ENCODE results near the gene TMEM59.

The TMEM59 gene

DNA sequence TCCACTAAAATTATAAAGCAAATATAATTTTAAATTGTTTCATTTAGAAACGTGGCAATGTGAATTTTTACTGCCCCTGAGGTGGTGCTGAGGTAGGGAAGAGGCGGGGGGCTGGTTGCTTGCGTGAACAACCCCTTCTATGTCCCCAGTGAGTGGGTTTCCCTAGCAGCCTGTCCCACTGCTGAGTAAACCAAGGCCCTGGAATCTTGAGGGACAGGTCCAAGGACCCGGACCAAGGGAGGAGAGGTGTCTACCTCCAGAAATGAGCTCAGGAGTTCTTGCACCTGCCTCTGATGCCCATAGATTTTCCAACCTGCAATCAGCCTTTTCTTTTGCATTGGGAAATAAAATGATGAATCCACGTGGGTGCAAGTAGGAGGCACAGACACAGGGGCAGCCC, 34.4 kb downstream of the TMEM59 start (continued):
- TF ChIP-seq, protein P1, sequence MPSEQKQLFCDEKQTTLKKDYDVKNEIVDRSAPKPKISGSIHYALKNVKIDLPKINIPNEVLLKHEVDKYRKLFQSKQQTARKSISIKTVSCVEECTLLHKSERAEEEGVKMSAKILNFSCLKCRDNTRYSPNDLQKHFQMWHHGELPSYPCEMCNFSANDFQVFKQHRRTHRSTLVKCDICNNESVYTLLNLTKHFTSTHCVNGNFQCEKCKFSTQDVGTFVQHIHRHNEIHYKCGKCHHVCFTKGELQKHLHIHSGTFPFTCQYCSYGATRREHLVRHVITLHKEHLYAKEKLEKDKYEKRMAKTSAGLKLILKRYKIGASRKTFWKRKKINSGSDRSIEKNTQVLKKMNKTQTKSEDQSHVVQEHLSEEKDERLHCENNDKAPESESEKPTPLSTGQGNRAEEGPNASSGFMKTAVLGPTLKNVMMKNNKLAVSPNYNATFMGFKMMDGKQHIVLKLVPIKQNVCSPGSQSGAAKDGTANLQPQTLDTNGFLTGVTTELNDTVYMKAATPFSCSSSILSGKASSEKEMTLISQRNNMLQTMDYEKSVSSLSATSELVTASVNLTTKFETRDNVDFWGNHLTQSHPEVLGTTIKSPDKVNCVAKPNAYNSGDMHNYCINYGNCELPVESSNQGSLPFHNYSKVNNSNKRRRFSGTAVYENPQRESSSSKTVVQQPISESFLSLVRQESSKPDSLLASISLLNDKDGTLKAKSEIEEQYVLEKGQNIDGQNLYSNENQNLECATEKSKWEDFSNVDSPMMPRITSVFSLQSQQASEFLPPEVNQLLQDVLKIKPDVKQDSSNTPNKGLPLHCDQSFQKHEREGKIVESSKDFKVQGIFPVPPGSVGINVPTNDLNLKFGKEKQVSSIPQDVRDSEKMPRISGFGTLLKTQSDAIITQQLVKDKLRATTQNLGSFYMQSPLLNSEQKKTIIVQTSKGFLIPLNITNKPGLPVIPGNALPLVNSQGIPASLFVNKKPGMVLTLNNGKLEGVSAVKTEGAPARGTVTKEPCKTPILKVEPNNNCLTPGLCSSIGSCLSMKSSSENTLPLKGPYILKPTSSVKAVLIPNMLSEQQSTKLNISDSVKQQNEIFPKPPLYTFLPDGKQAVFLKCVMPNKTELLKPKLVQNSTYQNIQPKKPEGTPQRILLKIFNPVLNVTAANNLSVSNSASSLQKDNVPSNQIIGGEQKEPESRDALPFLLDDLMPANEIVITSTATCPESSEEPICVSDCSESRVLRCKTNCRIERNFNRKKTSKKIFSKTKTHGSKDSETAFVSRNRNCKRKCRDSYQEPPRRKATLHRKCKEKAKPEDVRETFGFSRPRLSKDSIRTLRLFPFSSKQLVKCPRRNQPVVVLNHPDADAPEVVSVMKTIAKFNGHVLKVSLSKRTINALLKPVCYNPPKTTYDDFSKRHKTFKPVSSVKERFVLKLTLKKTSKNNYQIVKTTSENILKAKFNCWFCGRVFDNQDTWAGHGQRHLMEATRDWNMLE (tag by site-specific recombination; conservative IDR thresholded peaks at IDR 0.05; ENCODE audit: low read depth) = no peak
- no peak for TF ChIP-seq ZNF266 (tag by site-specific recombination; IDR thresholded peaks at IDR 0.05; ENCODE audit: low read depth)
- no peak for TF ChIP-seq ZNF274 (IDR thresholded peaks at IDR 0.05; ENCODE audit: low read length)
- TF ChIP-seq ZNF274 (tag by site-specific recombination; IDR thresholded peaks at IDR 0.05; ENCODE audit: borderline replicate concordance) = no peak
- no peak for TF ChIP-seq ZNF600 (tag by site-specific recombination; IDR thresholded peaks at IDR 0.05)
- TF ChIP-seq ZNF558 (tag by site-specific recombination; IDR thresholded peaks at IDR 0.05) = no peak

- Histone ChIP-seq H3K4me3 (ENCODE audit: low read depth, low read length) (no peak within 1 kb of the TSS), H3K27ac (ENCODE audit: extremely low read depth, low read depth, low read length) (no peak within 1 kb of the TSS), H3K4me1 (ENCODE audit: control insufficient read depth, insufficient read depth, low read length) (peaks cover 5% of the 10 kb centered on the region), H3K9me3 (ENCODE audit: control insufficient read depth, insufficient read depth, low read depth, low read length) (no peaks in the 10 kb centered on the region), H3K36me3 (ENCODE audit: control insufficient read depth in 2 of 2, insufficient read depth in 1 of 2, low read length in 2 of 2) (no peaks in the 10 kb centered on the region)
- ChIA-PET POLR2A (interaction anchor here (1.0 kb wide), 1 partner anchor 9 kb away, joined by 3 read pairs; no protein-coding TSS in a partner anchor), CTCF (interaction anchor here (0.6 kb wide), 1 partner anchor 145 kb away, joined by 3 read pairs; no protein-coding TSS in a partner anchor)
- TF ChIP-seq, protein P2, sequence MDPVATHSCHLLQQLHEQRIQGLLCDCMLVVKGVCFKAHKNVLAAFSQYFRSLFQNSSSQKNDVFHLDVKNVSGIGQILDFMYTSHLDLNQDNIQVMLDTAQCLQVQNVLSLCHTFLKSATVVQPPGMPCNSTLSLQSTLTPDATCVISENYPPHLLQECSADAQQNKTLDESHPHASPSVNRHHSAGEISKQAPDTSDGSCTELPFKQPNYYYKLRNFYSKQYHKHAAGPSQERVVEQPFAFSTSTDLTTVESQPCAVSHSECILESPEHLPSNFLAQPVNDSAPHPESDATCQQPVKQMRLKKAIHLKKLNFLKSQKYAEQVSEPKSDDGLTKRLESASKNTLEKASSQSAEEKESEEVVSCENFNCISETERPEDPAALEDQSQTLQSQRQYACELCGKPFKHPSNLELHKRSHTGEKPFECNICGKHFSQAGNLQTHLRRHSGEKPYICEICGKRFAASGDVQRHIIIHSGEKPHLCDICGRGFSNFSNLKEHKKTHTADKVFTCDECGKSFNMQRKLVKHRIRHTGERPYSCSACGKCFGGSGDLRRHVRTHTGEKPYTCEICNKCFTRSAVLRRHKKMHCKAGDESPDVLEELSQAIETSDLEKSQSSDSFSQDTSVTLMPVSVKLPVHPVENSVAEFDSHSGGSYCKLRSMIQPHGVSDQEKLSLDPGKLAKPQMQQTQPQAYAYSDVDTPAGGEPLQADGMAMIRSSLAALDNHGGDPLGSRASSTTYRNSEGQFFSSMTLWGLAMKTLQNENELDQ (tag by site-specific recombination; IDR thresholded peaks at IDR 0.05; ENCODE audit: low read depth) = no peak
- TF ChIP-seq SP3 (tag by site-specific recombination; IDR thresholded peaks at IDR 0.05) = peak; percentile 40
- TF ChIP-seq SP2 (tag by site-specific recombination; IDR thresholded peaks at IDR 0.05) = peak; percentile 28; the same call in 1 of the 2 replicates
- peak; percentile 41; the same call in 1 of the 2 replicates for TF ChIP-seq KLF1 (tag by site-specific recombination; IDR thresholded peaks at IDR 0.05)
- TF ChIP-seq PRDM1 (tag by site-specific recombination; IDR thresholded peaks at IDR 0.05) = peak; percentile 83
Observed at GRCh38 chr1:54017979-54018378, 35.0 kb downstream of the TMEM59 start, which contains the start of gene LDLRAD1. LDLRAD1 (minus strand) TSS chr1:54018186; CDS start chr1:54018112, 74 bp downstream.

GRCh38 chr1:54016343-54017282, 36.4 kb downstream of the TMEM59 start:
- no peak overlapping the region for H3K27ac ChIP-seq (ENCODE audit: extremely low read depth, low read depth, low read length)
- no peaks in the 10 kb centered on the region for H3K9me3 ChIP-seq (ENCODE audit: control insufficient read depth, insufficient read depth, low read depth, low read length)
- H3K36me3 ChIP-seq (ENCODE audit: control insufficient read depth in 2 of 2, insufficient read depth in 1 of 2, low read length in 2 of 2) = no peaks in the 10 kb centered on the region
- H3K4me1 ChIP-seq (ENCODE audit: control insufficient read depth, insufficient read depth, low read length) = peaks cover 5% of the 10 kb centered on the region
- ChIA-PET POLR2A (interaction anchor here (0.9 kb wide), 1 partner anchor 36 kb away, joined by 3 read pairs; the partner anchor contains the start of genes TCEANC2 and TMEM59), CTCF (interaction anchor here (0.9 to 1.6 kb wide), 4 partner anchors 13 to 156 kb away, joined by 3 read pairs; no protein-coding TSS in a partner anchor)
- H3K4me3 ChIP-seq (ENCODE audit: low read depth, low read length) = no peak overlapping the region
- TF ChIP-seq ZNF677 (tag by site-specific recombination; IDR thresholded peaks at IDR 0.05) = no peak
- peak; percentile 74 for TF ChIP-seq ZNF768 (tag by site-specific recombination; IDR thresholded peaks at IDR 0.05)
- no peak for TF ChIP-seq ZBTB1 (tag by site-specific recombination; IDR thresholded peaks at IDR 0.05)
- TF ChIP-seq ZNF112 (tag by site-specific recombination; IDR thresholded peaks at IDR 0.05) = no peak
- TF ChIP-seq ZBTB44 (tag by site-specific recombination; IDR thresholded peaks at IDR 0.05) = no peak
- no peak for TF ChIP-seq ZNF514 (tag by site-specific recombination; IDR thresholded peaks at IDR 0.05)
- TF ChIP-seq ZNF423 (tag by site-specific recombination; IDR thresholded peaks at IDR 0.05) = no peak
- TF ChIP-seq, protein P3, sequence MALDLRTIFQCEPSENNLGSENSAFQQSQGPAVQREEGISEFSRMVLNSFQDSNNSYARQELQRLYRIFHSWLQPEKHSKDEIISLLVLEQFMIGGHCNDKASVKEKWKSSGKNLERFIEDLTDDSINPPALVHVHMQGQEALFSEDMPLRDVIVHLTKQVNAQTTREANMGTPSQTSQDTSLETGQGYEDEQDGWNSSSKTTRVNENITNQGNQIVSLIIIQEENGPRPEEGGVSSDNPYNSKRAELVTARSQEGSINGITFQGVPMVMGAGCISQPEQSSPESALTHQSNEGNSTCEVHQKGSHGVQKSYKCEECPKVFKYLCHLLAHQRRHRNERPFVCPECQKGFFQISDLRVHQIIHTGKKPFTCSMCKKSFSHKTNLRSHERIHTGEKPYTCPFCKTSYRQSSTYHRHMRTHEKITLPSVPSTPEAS (tag by site-specific recombination; IDR thresholded peaks at IDR 0.05) = no peak

Measured in HEK293 (cell line).